CD4-positive, alpha-beta T cell treated with Interleukin-4 for 4 hours (primary cell): ENCODE measurements around the gene HIVEP3.
A peak's percentile ranks its signal among the peaks of the same experiment; 100 is the strongest.

Source experiments
- DNase-seq: peaks from one replicate; pipeline ENCODE4 v3.0.0-alpha.2; 2020

HIVEP3 gene

DNA sequence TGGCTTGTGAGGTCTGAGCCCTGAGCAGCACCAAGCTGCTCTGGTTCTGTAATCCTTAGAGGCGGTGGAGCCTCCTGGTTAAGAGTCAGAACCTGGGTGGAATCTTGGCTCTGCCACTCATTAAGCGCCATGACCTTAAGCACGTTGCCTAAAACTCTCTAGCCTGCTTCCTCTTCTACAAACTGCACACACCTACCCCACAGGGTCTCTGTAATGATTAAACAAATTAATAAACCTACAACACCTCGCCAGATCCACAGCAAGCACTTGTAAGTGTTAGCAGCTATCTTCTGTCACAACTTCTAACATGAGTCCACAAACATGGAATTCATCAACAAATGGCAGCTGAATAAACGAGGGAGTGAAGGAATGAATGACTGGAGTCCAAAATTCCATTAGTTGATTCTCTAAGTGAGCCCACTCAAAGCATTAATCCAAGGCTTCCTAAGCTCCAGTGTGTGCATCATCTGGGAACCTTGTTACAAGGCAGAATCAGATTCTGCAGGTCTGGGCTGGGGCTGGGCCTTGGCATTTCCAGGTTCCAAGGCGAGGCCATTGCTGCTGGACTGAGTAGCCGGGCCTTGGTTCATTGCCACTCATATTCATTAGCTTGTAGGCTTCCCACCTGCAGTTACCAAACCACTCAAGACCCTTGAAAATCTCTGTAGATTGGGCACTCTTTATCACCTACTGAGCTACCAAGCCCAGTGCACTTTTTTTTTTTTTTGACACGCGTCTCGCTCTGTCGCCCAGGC, 168.6 kb downstream of the HIVEP3 start:
- no peak for DNase-seq

DNA sequence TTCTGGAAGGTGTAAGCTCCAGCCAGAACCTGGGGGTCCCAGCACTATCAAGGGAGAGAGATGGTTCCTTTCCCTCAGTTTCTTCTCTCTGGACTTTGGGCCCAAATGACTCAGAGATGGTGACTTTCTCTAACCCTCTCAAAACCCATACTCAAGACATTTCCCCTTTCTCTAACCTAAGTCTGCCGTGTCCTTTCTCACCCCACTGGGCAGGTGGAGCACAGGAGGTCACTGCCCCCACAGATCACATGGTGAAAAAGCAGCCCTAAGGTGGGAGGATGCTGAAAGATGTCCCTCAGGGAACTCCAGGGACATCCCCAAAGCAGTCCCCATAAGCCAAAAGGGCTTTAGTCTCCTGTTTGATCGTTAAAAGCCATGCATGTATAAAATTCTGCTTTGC, 173.7 kb downstream of the HIVEP3 start:
- no peak for DNase-seq

DNA sequence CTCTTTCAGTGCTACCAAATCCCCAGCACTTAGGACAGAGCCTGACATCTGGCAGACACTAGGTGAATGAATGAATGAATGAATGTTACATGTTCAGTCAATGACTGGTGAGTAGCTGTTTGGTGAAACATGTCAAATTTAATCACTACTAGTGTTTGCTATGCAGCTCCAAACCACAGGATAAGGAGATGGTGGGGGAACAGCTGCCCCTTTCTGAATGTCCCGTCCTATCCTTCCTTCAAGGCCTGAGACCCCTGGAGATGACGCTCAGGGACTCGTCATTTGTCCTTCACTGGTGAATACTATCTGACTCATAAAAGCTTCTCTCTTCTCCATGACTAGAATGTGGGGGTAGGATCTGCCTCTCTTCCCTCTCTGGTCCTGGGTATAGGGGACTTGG, 175.4 kb downstream of the HIVEP3 start:
- no peak for DNase-seq

DNA sequence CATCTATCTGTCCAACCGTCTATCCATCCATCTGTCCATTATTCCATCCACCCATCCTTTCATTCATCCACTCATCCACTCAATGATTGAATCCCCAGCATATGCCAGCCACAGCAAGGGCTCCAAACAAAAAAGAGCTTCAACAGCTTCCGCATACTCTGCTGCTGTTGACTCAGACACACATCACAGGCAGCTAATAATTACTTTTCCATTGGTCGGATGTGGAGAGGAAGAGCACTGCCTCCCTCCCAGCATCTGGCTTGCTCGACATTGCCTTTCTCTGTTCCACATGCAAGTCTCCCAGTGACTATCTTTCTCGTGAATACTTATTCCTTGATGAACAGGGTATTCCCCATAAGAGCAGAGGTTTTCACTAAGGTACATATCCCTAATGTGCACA, 176.5 kb downstream of the HIVEP3 start:
- DNase-seq = no peak

DNA sequence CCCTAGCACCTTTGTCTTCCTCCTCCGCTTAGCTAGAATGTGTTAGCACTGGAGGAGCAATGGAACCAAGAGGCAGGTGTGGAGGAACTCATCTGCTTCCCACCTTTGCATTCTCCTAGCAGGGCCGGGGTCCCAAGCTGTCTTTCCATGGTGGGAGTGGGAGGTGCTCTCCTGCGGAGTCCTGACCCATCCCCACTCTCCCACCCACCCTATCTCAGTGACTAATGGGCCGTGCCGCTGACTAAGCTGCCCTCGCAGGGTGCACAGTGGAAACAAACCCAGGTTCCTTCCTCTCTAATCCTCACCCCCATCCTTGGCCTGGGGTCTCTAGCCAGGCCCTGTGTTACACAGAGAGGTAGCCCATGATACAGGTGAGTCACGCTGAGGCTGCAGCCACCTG, 177.5 kb downstream of the HIVEP3 start:
- no peak for DNase-seq

DNA sequence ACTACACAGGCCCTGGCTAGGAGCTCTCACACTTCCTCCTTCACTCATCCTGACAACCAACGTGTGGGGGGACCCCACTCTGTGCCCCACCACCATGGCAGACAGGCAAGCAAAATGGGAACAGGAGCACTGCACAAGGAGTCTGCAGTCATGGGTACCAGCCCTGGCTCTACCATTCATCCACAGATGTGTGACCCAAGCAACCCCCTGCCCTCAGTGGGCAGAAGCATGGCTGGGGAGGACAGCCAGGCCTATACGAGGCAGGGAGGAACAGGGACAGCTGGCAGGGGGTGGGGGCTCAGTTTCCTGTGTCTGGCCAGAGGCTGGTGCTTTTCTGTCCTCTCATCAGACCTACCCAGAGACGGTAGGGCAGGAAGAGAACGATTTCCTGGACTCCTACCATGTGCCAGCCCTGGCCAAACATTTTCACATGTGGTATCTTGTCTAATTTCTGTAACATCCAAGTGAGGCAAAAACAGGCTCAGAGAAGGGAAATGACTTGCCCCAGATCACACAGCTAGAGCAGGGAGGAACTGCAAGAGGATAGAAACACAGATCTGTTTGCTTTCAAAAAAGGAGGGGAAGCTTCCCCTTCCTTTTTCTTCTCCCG, 178.0 kb downstream of the HIVEP3 start:
- DNase-seq = no peak

DNA sequence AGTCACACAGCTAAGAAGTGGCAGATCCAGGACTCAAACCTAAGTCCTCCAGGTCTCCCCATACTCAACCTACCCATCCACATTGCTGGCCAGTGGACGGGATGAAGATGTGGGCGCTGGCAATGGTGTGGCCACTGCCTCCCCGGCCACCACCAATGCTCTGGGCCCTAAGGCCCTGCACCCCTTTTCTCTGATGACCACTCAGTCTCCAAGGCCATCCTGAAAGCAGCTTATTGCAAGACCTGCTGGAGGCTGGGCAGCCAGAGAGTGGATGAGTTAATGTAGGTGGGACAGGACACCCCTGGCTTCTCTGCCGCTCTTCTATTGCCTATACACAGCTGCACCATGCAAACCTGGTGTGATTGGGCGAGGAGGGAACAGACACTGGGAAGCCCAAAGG, 178.7 kb downstream of the HIVEP3 start:
- DNase-seq = no peak

DNA sequence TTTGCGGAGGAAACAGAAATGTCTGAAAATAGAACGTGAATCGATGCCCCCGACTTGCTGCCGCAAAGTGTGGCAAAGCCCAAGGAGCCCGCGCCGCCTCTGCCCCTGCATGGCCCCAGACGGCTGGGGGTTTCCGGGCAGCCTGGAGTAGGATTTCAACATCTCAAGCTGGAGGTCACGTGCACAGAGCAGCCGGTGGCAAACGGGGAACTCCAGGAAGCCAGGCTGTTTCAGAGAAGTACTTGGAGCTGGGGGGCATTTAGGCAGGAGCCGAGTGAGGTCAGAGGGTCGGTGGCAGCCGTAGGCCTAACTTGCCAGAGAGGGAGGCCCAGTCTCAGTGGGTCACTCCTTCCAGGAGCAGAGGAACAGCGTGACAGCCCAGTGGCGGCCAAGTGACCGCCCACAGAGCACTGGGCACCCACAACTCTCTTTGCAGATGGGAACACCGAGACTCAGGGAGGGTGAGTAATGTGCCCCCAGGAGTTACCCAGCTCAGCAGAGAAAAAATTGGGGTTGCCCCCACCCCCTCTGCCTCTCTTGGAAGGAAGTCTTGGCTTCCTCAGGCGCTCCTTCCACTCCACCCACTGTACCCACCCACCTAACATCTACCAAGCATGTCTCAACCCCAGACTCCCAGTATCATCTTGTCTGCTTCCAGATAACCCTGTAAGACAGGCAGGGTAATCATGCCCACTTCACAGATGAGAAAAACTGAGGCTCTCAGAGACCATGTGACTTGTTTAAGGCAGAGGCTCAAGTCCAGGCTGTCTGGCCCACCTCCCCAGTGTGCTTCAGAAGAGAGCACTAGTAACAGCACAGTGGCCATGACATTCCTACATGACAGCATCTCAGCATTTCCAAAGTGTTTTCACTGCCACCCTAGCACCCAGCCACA, 179.4 kb downstream of the HIVEP3 start:
- DNase-seq = peak; percentile 73

DNA sequence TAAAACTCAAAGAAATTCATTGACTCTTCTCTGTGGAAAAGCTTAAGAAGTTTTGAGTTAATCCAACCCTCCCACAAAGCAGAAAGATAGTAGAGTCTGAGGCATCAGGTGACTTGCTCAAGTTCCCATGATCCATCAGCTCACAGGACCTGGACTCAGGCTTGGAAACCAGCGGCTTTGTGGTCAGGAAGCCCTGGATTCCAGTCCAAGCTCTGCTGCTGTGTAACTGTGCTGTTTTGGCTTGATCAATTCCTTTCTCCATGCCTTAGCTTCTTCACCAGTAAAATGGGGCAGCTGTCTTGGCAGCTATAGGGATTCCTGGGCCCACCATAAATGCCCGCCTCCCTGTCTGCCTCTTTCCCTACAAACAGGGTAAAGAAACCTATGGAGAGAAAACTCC, 180.2 kb downstream of the HIVEP3 start:
- DNase-seq = no peak

DNA sequence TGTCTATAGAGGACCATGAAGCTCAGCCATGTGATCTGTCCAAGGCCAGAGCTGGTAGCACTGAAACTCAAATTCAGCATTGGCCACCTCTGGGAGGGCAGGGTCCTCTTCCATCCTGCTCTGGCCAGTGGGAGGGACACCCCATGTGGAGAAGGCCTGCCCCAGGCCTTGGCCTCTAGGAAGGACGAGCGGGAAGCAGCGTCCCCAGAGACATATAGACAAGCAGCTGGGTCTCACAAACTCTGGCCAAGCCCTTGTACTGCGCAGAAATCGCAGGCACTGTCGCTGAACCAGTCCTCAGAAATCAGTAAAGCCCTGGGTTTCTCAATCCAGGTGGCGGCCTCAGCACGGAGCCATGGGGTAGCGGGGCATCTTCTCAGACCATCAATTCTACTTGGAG, 180.7 kb downstream of the HIVEP3 start:
- DNase-seq = no peak

DNA sequence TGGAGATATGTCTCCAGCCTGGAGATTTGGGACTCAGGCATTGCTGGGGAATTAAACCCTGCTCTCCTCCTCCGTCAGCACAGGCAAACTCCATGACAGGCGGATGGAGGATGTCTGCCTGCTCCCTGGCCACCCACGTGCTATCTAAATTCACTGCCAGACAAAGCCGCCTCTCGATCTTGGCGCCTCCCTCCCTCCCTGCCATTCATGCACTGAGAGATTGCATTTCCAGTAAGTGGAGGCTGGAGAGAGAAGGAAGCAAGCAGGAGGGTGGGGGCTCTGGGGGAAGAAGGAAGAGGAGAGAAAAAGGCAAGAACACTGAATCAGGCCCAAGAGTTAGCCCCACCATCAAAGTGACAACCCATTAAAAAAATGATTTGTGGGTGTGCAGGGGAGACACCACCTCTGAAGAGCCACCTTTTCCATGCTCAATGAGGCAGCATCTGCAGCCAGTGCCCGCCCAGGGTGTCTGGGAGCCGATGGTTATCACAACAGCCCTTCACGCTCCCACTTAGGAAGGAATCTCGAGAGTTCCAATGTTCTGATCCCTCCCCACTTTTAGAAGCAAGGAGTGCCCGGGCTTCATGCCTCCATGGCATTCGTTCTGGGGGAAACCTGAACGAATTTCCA, 183.0 kb downstream of the HIVEP3 start:
- no peak for DNase-seq

DNA sequence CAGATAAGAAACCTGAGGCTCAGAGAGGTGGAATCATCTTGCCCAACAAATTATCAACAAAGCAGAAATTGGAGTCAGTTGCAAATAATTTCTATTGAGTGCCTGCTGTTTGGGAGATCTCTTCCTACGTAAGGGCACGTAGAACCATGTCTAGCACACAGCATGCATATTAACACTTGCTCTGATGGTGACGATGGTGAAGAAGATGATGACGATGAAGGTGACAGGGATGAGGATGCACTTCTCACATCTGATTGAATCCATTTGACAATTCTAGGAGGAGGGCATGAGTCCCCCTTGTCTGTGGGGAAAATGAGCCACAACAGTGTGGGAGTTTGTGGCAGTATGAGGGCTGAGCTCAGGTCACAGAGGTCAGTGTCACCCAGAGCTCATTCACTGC, 183.6 kb downstream of the HIVEP3 start:
- no peak for DNase-seq

DNA sequence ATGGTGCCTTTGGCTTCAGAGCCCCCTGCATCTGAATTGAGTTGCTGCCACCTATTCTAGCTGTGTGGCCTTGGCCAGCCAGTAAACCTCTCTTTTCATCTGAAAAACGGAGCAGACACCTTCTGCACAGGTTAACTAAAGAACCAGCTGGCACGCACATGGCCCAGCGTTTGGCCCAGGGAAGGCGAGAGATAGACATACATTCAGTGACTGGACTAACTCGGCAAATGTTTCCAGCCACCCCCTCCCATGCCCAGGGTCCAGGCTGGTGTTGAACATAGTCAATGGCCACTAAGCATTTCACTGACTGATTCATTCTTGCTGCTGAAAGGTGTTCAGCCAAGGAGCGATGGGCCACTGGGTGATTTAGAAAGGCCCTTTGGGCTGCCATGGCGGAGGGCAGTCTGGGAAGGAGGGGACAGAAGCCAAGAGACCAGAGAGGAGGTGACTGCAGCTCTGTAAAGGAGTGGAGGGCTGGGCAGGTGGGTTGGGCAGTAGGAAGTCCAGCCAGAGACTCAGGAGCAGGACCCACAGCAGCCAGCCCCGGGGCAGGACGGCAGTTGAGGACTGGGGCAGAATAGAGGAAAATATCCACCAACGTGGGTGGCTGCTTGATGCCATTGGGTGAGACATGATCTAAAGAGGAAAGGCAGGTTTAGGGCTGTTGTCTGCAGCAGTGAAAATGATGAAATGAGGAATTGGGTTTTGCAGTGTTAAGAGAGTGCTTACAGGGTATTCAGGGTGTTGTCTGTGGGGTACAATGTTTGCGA, 184.3 kb downstream of the HIVEP3 start:
- no peak for DNase-seq

DNA sequence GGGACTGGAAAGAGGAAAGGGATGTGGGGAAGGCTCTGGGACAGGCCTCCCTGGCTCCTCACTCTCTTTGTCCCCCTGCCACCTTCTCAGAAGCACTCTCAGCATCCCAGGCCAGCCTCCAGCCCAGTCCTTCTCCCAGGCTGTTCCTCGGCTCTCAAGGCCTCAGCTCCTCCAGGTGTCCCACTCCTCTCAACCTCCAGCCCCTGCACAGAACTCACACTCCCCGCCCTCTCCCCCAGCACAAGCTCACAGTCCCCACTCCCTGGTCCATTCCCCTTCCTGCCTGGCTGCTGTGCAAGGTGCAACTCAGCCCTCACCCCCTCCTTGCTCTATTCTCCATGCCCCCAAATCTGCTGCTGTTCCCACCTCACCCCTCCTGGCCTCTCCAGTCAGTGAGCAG, 185.0 kb downstream of the HIVEP3 start:
- DNase-seq = no peak

DNA sequence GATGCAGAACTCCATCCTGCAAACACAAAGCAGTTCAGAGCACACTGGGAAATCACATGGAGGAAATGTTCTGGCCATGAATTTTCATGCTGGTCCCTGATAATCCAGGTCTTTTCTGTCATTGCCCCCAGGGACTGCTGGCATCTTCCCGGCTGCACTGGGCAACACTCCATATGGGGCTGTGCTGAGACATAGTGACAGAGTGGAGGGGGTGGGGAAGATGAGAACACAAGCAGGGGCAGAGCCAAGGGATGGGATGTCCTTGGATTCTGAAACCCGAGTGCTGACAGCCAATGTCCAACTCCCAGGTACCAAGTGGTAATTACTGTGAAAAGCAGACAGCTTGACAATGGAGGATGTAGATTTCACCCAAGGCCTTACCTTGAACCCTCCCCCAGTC, 185.7 kb downstream of the HIVEP3 start:
- no peak for DNase-seq

DNA sequence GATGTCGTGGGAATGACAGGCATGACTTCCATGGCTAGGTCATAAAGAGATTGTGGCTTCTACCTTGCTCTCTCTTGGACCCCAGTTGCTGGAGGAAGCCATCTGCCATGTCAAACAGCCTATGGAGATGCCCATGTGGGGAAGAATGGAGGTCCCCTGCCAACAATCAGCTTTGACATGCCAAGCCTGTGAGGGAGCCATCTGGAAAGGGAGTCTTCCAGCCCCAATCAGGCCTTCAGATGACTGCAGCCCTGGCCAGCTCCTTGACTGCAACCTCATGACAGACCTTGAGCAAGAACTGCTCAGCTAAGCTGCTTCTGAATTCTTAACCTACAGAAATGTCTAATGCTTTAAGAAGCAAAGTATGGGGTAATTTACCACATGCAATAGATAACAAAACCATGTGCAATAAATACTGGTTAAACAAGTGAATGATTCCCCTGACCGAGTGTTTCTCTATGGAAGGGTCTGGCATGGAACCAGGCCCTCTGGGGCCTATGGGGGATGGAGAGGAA, 187.1 kb downstream of the HIVEP3 start:
- no peak for DNase-seq

DNA sequence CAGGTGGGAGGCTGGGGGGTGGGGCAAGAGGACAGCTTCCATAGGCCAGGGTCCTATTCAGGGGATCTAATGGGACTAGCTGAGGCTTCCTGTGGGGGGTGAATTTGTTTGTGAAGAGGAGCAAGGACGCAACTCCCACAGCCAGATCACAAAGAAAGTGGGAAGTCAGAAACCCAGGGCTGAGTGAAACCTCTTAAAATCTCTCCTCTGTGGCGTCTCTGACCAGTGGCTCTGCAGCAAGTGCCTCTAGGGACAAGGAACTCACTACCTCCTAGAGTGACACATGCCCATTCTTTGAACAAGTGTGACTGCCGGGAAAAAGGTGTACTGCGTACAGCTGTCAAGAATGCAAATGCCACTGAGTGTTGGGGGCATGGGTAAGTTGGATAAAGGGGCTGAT, 187.9 kb downstream of the HIVEP3 start:
- no peak for DNase-seq

DNA sequence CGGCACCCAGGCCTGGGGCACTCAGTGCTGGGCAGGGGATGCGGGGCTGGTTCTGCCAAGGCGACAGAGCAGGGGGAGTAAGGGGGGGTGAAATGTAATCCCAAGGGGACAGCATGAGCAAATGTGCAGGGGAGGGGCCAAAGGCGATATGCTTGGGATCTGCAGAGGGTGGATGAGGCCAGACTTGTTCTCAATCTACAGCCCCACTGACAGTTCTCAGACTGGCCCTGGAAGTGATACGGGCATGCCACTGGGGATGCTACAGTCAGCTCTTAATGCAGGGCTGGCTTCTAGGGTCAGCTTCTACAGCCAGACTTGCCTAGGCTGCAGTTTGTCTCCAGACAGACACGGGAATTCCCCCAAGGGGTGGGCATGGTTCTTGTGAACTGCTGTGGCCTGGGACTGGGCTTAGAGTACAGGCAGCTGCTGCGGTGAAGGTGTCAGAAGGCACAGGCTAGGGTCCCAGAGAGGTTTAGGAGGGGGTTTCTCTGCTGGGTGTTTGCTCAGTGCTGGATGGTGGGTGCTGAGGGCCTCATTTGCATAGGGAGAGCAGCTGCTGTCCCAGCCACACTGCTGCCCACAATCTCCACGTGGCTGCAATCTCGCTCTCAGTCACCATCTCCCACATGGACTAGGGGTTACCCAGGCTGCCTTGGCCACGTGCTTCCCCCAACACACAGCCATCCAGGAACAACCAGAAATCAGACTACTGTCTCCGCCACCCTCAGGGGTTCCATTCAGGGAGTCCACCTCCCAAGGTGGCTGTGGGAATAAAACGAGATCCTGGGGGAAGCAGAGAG, 190.1 kb downstream of the HIVEP3 start:
- DNase-seq = peak; percentile 82

DNA sequence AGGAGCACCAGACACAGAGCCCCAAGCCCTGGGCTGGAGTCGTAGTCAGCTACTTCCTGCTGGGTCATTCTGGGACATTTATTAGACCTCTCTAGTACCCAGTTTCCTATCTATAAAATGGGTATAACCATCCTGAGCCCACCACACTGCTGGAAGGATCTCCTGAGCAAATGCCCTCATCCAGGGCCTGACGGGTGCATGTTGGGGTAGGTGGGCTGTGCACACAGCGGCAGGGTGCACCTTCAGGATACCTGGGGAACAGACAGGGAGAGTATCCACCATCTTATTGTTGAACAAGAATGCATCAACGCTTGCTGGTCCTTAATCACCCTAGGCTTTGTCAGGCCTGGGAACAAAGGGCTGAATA, 191.0 kb downstream of the HIVEP3 start:
- DNase-seq = no peak

DNA sequence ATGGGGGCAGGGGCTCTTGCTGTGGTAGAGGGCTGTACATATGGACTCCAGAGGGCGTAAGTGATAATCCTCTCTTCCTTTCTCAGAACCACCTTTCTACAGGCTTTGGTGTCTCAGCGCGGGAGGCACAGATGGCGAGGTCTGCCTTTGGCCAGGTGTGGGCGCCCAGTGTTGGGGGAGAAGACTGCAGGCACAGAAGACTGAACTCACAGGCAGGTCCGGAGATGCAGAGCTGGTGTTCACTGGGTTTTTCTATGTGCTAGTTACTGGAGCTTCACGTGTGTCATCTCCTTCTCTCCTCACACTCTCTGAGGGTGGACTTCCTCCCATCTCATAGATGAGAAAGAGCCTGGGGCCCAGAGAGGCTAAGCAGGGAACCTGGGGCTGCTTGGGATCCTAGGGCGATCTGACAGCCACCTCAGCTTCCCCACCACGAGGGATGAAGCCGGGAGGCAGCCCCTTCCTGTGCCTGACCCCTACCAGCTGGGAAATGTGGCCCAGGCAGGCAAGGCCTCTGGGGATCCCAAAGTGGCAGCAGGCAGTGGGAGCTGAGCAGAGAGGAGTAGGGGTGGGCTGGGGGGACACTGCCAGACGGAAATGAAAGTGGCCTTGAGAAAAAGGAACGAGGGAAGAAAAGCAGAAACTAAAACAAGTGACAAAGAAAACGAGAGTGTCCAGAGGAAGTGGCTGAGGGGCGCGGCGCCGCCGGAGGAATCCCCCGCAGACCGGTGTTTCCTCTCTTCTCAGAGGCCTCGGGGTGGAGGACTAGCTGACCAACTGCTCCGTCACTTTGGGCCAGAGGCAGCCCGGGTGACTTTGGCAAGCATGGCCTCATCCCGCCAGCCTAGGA, 191.6 kb downstream of the HIVEP3 start:
- peak; percentile 37 for DNase-seq

DNA sequence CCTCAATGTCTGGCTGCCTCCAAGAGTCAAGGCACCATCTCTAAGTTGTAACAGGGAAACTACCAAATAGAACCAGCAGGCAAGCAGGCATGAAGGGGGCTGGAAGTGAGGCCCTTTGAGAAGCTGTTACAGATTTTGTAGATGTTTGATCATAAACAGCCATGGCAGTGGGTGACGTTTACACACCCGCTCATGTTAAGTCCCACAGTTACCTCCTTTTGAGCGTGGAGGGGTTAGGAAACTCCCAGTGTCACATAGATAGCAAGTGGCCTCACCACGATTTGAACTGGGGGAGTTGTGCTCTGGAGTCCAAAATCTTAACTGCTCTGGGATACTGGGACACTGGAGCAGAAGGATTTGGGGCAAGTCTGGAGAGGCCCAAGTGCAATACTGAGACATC, 192.4 kb downstream of the HIVEP3 start:
- no peak for DNase-seq
